Measurements from ENCODE around the gene TUBG2.

TUBG2 gene

DNA sequence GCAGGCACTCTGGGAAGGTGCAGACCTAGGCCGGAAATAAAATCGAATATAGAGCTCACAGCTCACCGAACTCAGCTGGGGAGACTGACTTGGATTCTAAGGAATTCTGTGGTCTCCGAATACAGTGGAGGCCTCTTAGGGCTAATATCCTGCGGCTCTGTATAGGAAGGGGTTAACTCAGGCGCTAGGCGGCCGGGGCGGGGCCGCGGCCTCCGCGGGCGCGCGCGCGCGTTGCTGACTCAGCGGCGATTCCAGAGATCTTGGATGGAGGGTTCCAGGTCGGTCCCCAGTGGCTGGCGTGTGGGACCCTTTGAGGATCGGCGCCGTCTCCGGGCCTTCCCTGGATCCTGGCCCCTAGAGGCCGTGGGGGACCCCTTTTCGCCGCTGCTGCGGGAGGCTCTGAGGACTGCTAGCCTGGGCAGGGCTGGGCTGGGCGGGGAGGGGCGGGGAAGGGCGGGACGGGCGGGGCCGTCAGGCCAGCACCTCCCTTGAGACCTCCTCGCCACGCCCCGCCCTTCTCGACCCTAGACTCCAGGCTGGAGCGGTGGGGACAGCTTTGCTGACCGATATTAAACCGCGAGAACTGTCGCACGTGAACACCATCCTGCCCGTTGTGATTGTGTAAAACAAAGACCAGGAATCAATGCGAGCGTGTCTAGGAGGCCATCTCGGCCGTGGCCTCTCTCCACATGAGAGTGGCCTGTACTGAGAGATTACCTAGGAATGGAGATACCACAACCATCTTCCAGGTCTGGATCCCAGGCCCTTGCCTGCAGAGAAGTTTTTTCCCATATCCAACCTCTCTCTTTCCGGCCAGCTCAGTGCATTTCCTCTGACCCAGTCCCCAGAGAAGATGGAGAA, 19.1 kb downstream of the TUBG2 start:
- DNase-seq: peak; percentile 68

DNA sequence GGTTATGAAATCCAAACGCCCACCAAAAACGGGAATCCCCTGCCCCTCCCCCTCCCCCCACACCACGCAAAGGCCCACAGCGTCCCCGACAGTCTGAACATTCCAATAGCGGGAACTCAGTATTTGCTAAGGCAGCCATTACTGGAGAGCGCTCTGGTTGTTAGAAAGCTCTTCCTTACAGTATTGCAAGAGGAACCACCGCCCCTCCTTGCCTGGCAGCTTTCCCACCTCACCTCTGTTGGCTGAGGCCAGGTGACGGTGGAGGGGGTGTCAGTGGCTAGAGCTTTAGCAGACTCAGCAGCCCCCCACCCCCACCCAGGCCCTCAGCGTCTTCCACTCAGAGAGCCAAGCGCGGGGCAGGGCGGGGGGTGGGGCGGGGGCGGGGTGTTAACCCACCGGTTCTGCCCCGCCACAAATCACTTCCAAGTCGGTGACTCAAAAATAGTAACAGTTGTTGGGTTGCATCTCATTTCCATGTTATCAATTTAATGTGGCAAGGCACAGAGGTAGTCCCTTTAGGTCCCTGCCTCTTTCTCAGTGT, 19.9 kb downstream of the TUBG2 start:
- peak; percentile 18 for DNase-seq

DNA sequence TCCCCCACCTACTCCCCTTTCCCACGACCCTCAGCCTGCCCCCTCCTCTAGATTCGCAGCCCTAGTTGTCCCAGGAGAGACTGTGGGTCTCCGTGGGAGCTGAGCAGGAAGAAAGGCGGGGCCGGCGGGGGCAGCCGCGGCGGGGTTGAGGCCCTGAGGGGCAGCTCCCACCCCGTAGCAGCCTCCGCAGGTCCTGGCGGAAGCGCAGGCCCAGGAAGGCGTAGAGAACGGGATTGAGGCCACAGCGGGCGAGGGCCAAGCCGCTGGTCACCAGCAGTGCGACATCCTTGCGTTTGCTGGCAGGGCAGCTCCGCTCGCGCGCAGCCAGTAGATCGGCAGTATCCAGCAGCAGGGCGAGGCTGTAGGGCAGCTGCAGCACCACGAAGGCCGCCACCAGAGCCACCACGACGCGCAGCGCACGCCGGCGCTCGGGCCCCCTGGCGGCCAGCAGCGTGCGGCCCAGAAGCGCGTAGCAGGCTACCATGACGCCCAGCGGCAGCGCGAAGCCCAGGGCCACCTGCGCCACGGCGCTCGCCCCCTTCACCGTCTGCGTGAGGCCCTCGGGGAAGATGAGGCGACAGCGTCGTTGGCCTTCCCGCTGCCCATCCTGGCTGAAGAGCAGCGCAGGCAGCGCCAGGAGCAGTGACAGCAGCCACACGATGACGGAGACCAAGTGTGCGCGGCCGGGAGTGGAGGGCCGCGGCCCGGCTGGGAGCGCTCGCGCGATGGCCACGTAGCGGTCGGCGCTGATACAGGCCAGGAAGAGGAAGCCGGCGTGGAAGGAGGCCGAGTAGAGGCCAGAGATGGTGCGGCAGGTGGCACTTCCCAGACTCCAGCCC, 20.6 kb downstream of the TUBG2 start:
- DNase-seq: peak; percentile 72

DNA sequence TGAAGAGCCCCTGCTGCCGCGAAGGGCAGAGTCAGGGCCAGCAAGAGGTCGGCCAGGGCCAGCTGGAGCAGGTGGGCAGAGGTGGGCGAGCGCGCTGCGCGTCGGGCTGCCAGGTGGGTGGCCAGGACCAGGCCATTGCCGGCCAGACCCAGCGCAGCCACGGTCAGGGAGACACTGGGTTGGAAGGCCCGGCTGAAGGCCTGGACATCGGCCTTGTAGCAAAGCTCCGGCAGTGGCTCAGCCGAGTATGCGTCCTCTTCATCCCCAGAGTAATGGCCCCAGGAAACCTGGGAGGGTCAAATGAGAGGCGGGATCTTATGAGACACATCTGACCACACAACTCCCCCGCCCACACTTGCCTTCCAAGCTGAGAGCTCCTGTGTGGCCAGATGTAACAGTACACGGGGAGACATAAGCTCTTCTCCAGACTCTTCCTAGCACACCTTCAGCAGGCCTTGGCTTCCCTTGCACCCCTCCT, 21.3 kb downstream of the TUBG2 start:
- DNase-seq: no peak

DNA sequence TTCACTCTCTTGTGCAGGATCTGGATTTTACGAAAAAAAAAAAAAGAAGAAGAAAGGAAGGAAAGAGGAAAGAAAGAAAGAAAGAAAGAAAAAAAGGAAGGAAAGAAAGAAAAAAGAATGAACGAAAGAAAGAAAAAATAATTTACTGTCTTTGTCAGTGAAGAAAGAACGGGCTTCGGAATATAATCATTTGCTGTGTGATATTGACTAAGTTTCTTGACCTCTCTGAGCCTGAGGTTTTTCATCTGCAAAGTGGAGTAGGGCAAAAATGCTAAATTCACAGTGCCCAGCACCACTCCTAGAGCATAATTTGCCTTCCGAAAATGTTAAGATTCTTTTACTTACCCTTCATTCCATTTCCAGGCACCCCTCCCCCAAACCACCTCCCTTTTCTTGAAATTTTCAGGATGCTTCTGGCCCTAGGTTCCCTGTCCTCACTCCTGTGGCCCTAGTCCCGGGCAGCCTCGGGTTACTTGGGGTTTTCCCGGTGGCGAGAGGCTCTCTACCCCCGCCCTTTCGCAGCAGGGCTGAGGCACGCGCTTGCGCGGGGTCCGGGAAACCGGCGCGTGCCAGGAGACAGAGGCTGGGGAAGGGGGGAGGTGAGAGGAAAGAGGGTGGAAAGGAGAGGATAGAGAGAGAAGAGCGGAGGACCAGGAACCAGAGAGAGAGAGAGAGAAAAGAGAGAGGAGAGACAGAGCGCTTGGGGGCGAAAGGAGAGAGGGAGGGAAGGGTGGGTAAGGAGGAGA, 23.1 kb downstream of the TUBG2 start, which contains the start of gene CNTNAP1:
Gene CNTNAP1 (plus strand): TSS at position 556 of the 746 bp plus-strand sequence. CDS start 299 bp downstream, outside the sequence.
- no peak for DNase-seq

DNA sequence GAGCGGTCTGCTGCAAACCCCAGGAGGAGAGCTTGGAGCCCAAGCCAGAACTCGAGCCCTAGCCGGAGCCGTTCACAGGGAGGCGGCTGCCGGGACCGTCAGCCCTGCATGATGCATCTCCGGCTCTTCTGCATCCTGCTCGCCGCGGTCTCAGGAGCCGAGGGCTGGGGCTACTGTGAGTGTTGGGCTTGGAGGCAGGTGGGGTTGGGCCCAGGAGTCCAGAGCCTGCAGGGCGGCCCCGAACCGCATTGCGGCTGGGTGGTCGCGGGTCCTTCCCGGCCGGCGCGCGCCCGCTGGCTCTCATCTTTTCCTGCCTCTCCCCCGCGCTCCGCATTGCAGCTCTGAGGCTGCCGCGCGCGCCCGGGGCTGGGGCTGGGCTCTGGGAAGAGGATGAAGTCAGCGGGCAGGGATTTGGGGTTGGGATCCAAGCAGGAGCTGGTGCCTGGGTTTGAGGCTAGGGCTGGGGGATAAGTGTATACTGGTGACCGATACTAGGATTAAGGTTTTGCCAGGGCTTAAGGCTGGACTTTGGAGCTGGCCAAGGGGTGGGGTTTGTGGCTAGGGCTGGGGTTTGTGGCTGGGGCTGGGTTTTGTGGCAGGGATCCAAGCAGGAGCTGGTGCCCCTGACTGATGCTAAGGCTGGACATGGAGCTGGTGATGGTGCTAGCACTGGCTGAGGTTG, 23.8 kb downstream of the TUBG2 start:
- DNase-seq: peak; percentile 16

DNA sequence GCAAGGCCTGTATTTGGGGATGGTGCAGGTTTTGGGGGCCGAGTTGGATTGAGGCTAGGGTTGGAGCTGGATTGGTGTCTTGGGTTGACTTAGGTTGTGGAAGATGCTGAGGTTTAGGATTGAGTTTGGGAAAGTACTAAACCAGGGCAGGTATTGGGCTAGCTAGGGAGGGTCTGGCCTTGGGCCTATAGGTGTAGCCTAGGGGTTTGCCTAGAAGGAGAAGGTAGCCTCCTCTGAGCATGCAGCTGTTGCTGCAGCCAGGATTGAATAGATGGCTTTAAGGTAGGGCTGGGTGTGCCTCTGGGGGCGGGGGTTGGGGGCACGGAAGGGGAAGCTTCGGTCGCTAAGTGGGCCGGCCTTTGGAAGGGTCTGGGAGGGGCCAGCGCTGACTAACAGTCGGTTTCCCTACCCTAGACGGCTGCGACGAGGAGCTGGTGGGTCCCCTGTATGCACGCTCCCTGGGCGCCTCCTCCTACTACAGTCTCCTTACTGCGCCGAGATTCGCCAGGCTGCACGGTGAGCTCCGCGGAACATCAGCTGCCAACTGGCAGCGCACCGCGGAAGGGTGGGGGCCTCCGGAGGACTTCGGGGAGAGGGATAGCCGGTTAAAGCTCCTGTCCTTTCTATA, 24.4 kb downstream of the TUBG2 start:
- DNase-seq: no peak

DNA sequence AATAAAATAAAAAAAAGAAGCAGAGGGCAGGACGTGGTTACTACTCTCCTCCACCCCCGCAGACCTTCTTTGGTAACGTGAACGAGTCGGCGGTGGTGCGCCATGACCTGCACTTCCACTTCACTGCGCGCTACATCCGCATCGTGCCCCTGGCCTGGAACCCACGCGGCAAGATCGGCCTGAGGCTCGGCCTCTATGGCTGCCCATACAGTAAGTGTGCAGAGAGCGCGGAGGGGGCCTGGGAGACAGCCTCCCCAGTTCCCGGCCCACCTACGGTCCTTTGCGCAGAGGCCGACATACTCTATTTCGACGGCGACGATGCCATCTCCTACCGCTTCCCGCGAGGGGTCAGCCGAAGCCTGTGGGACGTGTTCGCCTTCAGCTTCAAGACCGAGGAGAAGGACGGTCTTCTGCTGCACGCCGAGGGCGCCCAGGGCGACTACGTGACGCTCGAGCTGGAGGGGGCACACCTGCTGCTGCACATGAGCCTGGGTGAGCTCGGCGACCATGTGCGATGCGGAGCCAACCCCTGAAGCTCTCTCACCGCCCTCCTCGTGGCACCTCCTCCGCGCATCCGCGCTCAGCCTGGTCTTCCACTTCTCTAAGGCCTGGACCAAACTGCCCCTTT, 26.0 kb downstream of the TUBG2 start:
- no peak for DNase-seq

DNA sequence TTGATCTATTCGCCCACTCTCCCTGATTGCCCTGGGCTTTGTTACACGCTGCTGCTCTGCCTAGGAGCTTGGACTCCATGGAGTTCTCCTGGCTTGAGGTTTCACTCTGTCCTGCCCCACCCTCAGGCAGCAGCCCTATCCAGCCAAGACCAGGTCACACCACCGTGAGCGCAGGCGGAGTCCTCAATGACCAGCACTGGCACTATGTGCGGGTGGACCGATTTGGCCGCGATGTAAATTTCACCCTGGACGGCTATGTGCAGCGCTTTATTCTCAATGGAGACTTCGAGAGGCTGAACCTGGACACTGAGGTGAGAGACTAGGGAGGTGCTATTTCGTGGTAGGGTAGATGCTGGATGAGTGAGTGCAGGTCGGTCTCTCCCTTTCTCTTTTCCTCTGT, 26.7 kb downstream of the TUBG2 start:
- DNase-seq: no peak

DNA sequence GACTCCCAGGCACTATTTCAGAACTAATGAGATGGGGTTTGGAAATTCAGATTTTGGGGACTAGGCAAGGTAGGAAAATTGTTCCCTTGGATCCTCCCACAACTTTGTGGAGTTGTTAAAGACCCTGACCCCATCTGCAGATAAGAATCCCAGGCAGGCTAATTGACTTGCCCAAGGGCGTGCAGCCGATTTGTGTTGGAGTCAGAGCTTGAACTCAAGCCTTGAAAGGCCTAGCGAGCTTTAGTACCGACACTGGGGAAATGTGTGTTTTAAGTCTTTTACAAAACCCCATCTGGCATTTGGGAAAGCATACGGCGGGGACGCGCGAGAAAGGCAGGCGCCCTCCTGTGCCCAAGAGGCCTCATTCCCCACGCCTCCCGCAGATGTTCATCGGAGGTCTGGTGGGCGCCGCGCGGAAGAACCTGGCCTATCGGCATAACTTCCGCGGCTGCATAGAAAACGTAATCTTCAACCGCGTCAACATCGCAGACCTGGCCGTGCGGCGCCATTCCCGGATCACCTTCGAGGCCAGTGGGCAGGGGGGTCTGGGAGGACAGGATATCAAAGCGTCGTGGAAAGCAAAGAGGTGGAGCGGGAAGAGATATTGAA, 27.5 kb downstream of the TUBG2 start:
- DNase-seq: no peak

DNA sequence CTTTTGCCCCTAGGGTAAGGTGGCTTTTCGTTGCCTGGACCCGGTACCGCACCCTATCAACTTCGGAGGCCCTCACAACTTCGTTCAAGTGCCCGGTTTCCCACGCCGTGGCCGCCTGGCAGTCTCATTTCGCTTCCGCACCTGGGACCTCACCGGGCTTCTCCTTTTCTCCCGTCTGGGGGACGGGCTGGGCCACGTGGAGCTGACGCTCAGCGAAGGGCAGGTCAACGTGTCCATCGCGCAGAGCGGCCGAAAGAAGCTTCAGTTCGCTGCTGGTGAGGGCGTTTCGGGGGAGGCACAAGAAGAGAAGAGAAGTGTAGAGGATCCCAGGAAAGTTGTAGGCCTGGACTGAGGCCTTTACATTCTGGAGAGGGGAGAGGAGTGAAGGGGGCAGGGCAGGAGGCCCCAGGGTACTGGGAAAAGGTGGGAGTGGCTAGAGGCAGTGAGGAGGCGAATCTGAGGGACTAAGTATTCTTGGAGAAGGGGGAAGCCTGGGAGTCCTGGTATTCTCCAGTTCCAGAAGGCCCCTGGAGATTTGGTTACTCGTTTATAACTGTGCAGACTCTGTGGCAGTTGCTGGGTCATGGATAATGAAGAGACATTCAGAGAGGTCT, 28.7 kb downstream of the TUBG2 start:
- DNase-seq: no peak

DNA sequence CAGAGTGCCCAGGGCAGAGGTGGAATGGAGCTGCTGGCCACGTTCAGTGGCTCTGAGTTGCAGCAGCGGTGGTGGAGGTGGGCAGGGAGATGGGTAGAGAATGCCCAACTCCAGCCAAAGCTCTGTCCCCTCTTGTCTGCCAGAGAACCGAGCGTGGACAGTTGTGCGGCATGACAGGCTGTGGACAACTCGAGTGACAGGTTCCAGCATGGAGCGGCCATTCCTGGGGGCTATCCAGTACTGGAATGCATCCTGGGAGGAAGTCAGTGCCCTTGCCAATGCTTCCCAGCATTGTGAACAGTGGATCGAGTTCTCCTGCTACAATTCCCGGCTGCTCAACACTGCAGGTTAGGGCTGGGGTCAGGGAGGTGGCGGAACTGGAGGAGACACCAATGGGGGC, 31.5 kb downstream of the TUBG2 start:
- no peak for DNase-seq

DNA sequence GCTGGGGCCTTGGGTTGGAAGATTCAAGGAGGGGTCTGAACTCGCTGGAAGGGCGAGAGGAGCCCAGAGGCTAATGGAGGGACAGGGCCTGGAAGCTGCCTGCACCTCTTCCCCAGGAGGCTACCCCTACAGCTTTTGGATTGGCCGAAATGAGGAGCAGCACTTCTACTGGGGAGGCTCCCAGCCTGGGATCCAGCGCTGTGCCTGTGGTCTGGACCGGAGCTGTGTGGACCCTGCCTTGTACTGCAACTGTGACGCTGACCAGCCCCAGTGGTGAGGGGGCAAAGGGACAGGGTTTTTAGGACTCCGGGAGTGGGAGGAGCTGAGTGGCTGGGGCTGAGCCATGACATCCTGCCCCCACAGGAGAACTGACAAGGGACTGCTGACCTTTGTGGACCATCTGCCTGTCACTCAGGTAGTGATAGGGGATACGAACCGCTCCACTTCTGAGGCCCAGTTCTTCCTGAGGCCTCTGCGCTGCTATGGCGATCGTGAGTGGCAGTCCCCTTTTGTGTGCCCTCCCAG, 32.0 kb downstream of the TUBG2 start:
- DNase-seq: no peak

DNA sequence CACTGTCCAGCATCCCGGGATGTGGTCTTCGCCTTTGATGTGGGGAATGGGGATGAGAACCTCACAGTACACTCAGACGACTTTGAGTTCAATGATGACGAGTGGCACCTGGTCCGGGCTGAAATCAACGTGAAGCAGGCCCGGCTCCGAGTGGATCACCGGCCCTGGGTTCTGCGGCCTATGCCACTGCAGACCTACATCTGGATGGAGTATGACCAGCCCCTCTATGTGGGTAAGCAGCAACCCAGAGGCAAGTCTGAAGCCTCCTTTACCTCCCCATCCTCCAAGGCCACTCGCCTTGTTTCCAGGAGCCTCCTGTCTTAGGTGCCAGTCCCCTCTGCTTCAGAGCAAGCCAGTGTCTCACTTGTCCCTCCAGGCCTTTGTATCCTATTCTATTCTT, 33.4 kb downstream of the TUBG2 start:
- DNase-seq: no peak

DNA sequence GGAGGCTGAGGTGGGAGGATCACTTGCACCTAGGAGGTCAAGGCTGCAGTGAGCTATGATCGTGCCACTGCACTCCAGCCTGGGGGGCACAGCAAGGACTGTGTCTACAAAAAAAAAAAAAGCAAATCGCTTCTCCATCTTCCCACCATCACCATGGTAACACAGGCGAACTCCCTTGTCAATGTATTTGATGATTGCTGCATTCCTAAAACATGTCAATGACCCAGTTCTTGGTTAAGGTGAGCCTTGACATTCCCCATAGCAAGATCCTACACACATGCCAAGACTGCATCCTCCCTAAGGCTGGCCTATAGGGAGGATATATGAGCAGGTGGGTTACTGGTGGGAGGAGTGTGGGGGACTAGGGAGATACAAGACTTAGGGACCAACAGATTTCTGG, 35.4 kb downstream of the TUBG2 start:
- no peak for DNase-seq

DNA sequence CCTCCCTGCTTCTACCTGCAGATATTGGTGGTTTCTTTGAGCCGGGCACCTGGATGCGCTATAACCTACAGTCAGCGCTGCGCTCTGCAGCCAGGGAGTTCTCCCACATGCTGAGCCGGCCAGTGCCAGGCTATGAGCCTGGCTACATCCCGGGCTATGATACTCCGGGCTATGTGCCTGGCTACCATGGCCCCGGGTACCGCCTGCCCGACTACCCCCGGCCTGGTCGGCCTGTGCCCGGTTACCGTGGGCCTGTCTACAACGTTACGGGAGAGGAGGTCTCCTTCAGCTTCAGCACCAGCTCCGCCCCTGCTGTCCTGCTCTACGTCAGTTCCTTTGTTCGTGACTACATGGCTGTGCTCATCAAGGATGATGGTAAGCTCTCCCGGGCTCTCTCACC, 36.4 kb downstream of the TUBG2 start:
- no peak for DNase-seq

DNA sequence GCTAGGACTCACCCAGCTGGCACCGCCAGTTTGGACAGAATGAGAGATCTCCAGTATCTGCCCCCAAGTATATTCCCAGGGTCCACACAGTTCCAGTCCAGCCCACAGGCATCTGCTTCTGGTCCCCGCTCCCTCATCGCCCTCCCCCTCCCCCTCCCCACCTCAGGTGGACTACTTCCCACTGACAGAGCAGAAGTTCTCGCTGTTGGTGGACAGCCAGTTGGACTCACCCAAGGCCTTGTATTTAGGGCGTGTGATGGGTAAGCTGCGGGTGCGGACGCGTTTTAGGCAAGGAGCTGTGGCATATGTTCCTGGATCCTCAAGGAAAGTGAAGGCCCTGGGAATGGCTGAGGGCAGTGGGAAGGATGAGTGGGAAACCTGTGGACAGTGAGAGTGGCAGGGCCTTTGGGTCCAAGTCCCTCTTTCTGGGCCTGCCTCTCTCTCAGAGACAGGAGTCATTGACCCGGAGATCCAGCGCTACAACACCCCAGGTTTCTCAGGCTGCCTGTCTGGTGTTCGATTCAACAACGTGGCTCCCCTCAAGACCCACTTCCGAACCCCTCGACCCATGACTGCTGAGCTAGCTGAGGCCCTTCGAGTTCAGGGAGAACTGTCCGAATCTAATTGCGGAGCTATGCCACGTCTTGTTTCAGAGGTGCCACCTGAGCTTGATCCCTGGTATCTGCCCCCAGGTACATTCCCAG, 38.2 kb downstream of the TUBG2 start:
- DNase-seq: no peak

DNA sequence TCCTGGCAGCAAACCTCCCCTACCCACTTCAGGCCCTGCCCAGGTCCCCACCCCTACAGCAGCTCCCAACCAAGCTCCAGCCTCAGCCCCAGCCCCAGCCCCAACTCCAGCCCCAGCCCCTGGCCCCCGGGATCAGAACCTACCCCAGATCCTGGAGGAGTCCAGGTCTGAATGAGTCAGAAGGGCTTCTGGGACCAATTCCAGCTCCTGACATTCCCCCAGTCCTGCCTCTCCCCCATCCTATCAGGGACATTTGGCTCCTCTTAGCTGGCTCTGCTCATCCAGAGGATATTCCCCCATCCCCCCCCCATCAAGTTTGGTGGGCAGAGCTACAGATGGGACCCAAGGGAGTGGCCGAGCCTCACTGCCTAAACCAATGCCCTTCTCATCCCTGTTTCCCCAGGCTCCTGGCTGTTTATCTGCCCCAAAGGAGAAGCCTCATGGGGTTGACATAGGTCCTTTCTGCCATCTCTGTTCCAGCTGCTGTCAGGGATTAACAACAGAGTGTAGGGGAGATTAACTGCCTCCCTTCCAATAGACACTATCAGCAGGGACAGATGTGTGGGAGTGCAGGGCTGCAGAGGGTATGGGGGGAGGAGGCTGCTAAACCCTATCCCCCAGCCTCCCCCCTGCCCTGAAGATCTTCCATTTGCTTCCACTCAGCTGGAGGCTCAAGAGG, 39.8 kb downstream of the TUBG2 start:
- no peak for DNase-seq

DNA sequence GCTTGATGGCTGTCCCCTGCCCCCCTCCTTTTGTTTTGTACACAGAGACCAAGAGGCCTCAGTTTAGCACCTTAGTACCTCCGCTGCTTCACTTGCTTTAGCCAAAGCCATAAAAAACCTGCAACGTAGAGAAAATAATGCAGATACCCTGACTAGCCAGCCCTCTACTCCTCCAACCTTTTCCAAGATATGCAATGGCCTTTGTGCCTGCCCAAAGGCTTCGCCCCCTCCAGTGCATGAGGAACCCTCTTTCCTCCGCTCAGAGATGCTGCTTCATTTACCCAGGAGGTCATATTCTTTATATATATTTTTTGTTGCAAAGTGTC, 40.3 kb downstream of the TUBG2 start:
- DNase-seq: no peak
